ENCODE data around the gene ALDH3B1. TPM values are rescaled to one million over a fixed set of nuclear protein-coding genes. Genes with fewer than 3 reads are reported as not detected.

ALDH3B1 gene
- polyA plus RNA-seq, 3 donors, result 79.8 to 89.1 (median 86.7) TPM

DNA sequence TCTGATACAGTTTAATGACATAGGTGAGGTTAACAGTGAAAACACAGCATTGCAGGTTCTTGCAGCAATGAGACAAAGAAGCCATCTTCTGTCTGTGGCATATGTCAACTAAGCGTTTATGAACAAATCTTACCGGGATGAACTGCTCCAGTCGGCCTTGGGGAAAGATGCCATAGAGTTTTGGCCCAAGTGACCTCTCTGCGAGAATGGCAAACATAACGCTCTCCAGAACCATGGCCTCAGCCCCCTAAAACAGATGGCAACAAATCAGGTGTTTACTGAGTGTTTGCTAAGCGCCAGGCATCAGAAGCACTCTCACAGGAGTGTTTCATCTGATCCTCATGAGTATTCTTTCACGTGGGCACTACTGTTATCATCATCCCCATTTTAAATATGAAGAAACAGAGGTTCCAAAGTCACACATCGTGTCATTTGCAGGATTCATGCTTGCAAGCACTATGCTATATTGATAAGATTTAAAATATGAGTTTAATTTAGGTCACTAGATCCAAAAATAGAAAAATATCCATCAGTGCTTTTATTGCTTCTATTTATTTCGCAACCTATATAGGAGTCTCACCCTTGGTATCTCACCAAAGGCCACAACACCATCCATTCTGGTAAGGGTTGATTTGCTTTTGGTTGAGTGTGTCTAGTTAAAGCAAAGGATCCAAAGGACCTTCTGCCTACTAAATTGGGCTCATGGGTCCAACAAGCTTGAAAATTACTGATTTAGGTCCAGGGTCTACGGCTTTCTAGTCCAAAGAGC, 64.6 kb downstream of the ALDH3B1 start:
- Histone ChIP-seq H3K79me2 (ENCODE audit: insufficient read depth, low read length) (no peaks in the 10 kb centered on the region), H3K4me1 (ENCODE audit: control insufficient read depth in 1 of 2, insufficient read depth in 2 of 2, low read length in 2 of 2) (no peaks in the 10 kb centered on the region), H3K4me3 (replicated peaks in 1 of 3; ENCODE audit: low read depth in 2 of 3, low read length in 3 of 3) (no peak overlapping the region), H2AFZ (ENCODE audit: insufficient read depth, low read depth, low read length, poor library complexity, severe bottlenecking) (no peak overlapping the region), H3K9me3 (replicated peaks in 1 of 2; ENCODE audit: control insufficient read depth in 1 of 2, insufficient read depth in 1 of 2, low read length in 2 of 2) (no peaks in the 10 kb centered on the region), H3K36me3 (replicated peaks in 1 of 2; ENCODE audit: control insufficient read depth in 1 of 2, insufficient read depth in 2 of 2, low read length in 2 of 2) (peaks cover 28 to 81% of the 10 kb centered on the region in 2 donors), H3K4me2 (replicated peaks; ENCODE audit: extremely low read depth, low read length, poor library complexity, severe bottlenecking) (no peak overlapping the region), H3K9ac (ENCODE audit: insufficient read depth, low read length, poor library complexity, severe bottlenecking) (no peak overlapping the region), H4K20me1 (ENCODE audit: insufficient read depth, low read length) (no peaks in the 10 kb centered on the region), H3K27me3 (ENCODE audit: control insufficient read depth in 2 of 2, insufficient read depth in 2 of 2, low read length in 2 of 2) (no peaks in the 10 kb centered on the region), H3K27ac (ENCODE audit: low read depth in 1 of 2, low read length in 2 of 2) (no peak overlapping the region)
- intact Hi-C loops (cut with micrococcal nuclease), result no loop called here
- Mint-ChIP-seq H3K27me3 (ENCODE audit: low read depth in 3 of 3) (no peaks in the 10 kb centered on the region), H3K9me3 (no peaks in the 10 kb centered on the region), H3K27ac (no peak overlapping the region), H3K36me3 (peaks cover 55 to 77% of the 10 kb centered on the region in 2 donors), H3K4me1 (peaks cover 7% of the 10 kb centered on the region), H3K4me3 (no peak overlapping the region)
- TF ChIP-seq, protein P1, sequence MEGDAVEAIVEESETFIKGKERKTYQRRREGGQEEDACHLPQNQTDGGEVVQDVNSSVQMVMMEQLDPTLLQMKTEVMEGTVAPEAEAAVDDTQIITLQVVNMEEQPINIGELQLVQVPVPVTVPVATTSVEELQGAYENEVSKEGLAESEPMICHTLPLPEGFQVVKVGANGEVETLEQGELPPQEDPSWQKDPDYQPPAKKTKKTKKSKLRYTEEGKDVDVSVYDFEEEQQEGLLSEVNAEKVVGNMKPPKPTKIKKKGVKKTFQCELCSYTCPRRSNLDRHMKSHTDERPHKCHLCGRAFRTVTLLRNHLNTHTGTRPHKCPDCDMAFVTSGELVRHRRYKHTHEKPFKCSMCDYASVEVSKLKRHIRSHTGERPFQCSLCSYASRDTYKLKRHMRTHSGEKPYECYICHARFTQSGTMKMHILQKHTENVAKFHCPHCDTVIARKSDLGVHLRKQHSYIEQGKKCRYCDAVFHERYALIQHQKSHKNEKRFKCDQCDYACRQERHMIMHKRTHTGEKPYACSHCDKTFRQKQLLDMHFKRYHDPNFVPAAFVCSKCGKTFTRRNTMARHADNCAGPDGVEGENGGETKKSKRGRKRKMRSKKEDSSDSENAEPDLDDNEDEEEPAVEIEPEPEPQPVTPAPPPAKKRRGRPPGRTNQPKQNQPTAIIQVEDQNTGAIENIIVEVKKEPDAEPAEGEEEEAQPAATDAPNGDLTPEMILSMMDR (IDR thresholded peaks at IDR 0.05), result no peak
- DNase-seq, result no peak
- 100% methylated on average over 6 of the region's 10 CpGs for WGBS (ENCODE audit: insufficient coverage)

DNA sequence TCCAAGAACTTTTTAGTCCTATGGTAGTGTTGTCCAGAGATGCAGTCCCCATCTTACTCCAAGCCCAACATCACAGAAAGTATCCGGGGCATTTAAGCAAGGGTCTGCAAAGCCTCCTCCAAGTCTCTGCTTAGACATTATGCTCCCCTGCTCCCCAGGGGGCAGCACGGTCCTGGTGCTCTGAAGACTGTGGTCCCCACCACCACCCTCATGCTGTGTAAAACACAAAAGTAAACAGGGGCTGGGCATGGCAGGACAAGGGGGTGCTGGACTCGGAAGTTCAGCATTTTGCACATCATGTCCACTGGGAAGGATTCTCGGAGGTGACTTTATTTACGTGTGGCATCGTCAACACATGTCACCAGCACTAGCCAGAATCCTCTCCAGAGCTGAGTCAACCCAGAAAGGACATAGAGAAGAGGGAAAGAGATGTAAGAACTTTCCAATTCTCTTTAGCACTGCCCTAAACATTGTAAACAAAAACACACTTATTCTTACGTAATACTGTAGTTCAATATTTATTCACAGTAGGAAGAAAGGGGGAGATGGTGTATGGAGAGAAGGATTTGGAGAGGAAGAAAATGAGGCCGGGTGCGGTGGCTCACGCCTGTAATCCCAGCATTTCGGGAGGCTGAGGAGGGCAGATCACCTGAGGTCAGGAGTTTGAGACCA, 66.4 kb downstream of the ALDH3B1 start:
- TF ChIP-seq, protein P1 (IDR thresholded peaks at IDR 0.05), result no peak
- Histone ChIP-seq H3K9me3 (replicated peaks in 1 of 2; ENCODE audit: control insufficient read depth in 1 of 2, insufficient read depth in 1 of 2, low read length in 2 of 2) (no peaks in the 10 kb centered on the region), H3K4me3 (replicated peaks in 1 of 3; ENCODE audit: low read depth in 2 of 3, low read length in 3 of 3) (no peak overlapping the region), H2AFZ (ENCODE audit: insufficient read depth, low read depth, low read length, poor library complexity, severe bottlenecking) (no peak overlapping the region), H3K27me3 (ENCODE audit: control insufficient read depth in 2 of 2, insufficient read depth in 2 of 2, low read length in 2 of 2) (no peaks in the 10 kb centered on the region), H3K4me2 (replicated peaks; ENCODE audit: extremely low read depth, low read length, poor library complexity, severe bottlenecking) (no peak overlapping the region), H3K27ac (ENCODE audit: low read depth in 1 of 2, low read length in 2 of 2) (no peak overlapping the region), H3K9ac (ENCODE audit: insufficient read depth, low read length, poor library complexity, severe bottlenecking) (no peak overlapping the region), H4K20me1 (ENCODE audit: insufficient read depth, low read length) (no peaks in the 10 kb centered on the region), H3K4me1 (ENCODE audit: control insufficient read depth in 1 of 2, insufficient read depth in 2 of 2, low read length in 2 of 2) (no peaks in the 10 kb centered on the region), H3K36me3 (replicated peaks in 1 of 2; ENCODE audit: control insufficient read depth in 1 of 2, insufficient read depth in 2 of 2, low read length in 2 of 2) (peaks cover 24 to 81% of the 10 kb centered on the region in 2 donors), H3K79me2 (ENCODE audit: insufficient read depth, low read length) (no peaks in the 10 kb centered on the region)
- H3K27ac Mint-ChIP-seq, result peak overlapping the region in 1 of 7 donors; percentile 58
- no peak for DNase-seq
- no peak overlapping the region for H3K4me3 Mint-ChIP-seq
- peaks cover 50 to 78% of the 10 kb centered on the region in 2 donors for H3K36me3 Mint-ChIP-seq
- no peaks in the 10 kb centered on the region for H3K27me3 Mint-ChIP-seq (ENCODE audit: low read depth in 3 of 3)
- 81% methylated on average over 7 of the region's 11 CpGs for WGBS (ENCODE audit: insufficient coverage)
- H3K4me1 Mint-ChIP-seq, result peaks cover 2% of the 10 kb centered on the region
- intact Hi-C loops (cut with micrococcal nuclease), result no loop called here
- no peaks in the 10 kb centered on the region for H3K9me3 Mint-ChIP-seq

Measured in CD14-positive monocyte (primary cell).